Measurements from ENCODE around the gene NHERF2.

NHERF2 gene

GRCh38 chr16:2082983-2083364 lies 56.3 kb downstream of the NHERF2 start:
- peaks cover 55% of the 10 kb centered on the region for H3K36me3 ChIP-seq
- no peak overlapping the region for H3K4me3 ChIP-seq (ENCODE audit: low read depth, low read length)
- H3K9me3 ChIP-seq, result no peaks in the 10 kb centered on the region
- H3K4me1 ChIP-seq, result peaks cover 8% of the 10 kb centered on the region; the same call in 1 of the 2 replicates
- H3K27me3 ChIP-seq, result no peaks in the 10 kb centered on the region
- no peak for TF ChIP-seq CTCF (IDR thresholded peaks at IDR 0.05; ENCODE audit: low read depth, low read length)
- no peak for DNase-seq

GRCh38 chr16:2083409-2083808 lies 56.7 kb downstream of the NHERF2 start:
- no peak overlapping the region for H3K4me3 ChIP-seq (ENCODE audit: low read depth, low read length)
- no peak for DNase-seq
- TF ChIP-seq CTCF (IDR thresholded peaks at IDR 0.05; ENCODE audit: low read depth, low read length), result no peak
- no peaks in the 10 kb centered on the region for H3K27me3 ChIP-seq
- H3K4me1 ChIP-seq, result peaks cover 8% of the 10 kb centered on the region; the same call in 1 of the 2 replicates
- peaks cover 59% of the 10 kb centered on the region for H3K36me3 ChIP-seq
- no peaks in the 10 kb centered on the region for H3K9me3 ChIP-seq

GRCh38 chr16:2083876-2084780 lies 57.4 kb downstream of the NHERF2 start:
- no peak for TF ChIP-seq CTCF (IDR thresholded peaks at IDR 0.05; ENCODE audit: low read depth, low read length)
- no peaks in the 10 kb centered on the region for H3K27me3 ChIP-seq
- H3K9me3 ChIP-seq, result no peaks in the 10 kb centered on the region
- H3K36me3 ChIP-seq, result peaks cover 64% of the 10 kb centered on the region
- DNase-seq, result no peak
- H3K4me1 ChIP-seq, result peaks cover 8% of the 10 kb centered on the region; the same call in 1 of the 2 replicates
- H3K4me3 ChIP-seq (ENCODE audit: low read depth, low read length), result no peak overlapping the region

GRCh38 chr16:2084895-2085625 lies 58.4 kb downstream of the NHERF2 start:
- peaks cover 68% of the 10 kb centered on the region for H3K36me3 ChIP-seq
- no peak for TF ChIP-seq CTCF (IDR thresholded peaks at IDR 0.05; ENCODE audit: low read depth, low read length)
- DNase-seq, result no peak
- no peaks in the 10 kb centered on the region for H3K27me3 ChIP-seq
- peaks cover 8% of the 10 kb centered on the region; the same call in 1 of the 2 replicates for H3K4me1 ChIP-seq
- no peak overlapping the region for H3K4me3 ChIP-seq (ENCODE audit: low read depth, low read length)
- no peaks in the 10 kb centered on the region for H3K9me3 ChIP-seq

- TF ChIP-seq CTCF (IDR thresholded peaks at IDR 0.05; ENCODE audit: low read depth, low read length), result no peak
- DNase-seq, result peak; percentile 70
- no peak overlapping the region for H3K4me3 ChIP-seq (ENCODE audit: low read depth, low read length)
- H3K36me3 ChIP-seq, result peaks cover 74% of the 10 kb centered on the region
- H3K27me3 ChIP-seq, result no peaks in the 10 kb centered on the region
- peaks cover 8% of the 10 kb centered on the region; the same call in 1 of the 2 replicates for H3K4me1 ChIP-seq
- no peaks in the 10 kb centered on the region for H3K9me3 ChIP-seq
Observed at GRCh38 chr16:2085669-2086068, 59.0 kb downstream of the NHERF2 start.
